K562 (cell line): ENCODE measurements around the gene C11orf65. TPM values are rescaled to one million over a fixed set of nuclear protein-coding genes. Genes with fewer than 3 reads are reported as not detected.

Source experiments
- ATAC-seq: fragments of 200-7000 bp; cut with Tn5 transposase; 3 replicates; pipeline ENCODE4 v1.9.1; 2020; ENCODE audit warnings: moderate library complexity
- BruUV-seq: library from RNA; stranded (reverse); fragments of 400-500 nt; replicated peaks from 2 replicates; lab custom pipeline; 2021; lab: Mats Ljungman, UMichigan
- CTCF ChIA-PET: fragments of 300-600 bp; formaldehyde crosslinking; extraction: SDS; loops from one replicate; lab custom pipeline; 2021; ENCODE audit warnings: low intra/inter-chr PET ratio; lab: Yijun Ruan, JAX
- POLR2A ChIA-PET: fragments of 300-600, 350-650 bp; sonication (Branson Sonifier 250); formaldehyde crosslinking; extraction: SDS; loops from one replicate; lab custom pipeline; 2021; ENCODE audit warnings: antibody characterized with exemption, inconsistent platforms; lab: Yijun Ruan, JAX
- DNase-seq, 4 experiments: peaks; one replicate each; pipeline versions ENCODE4 v3.0.0 to v3.0.0-alpha.2; 2011 to 2018; ENCODE audit warnings: low spot score in 3 of 4, mixed read lengths in 3 of 4; ENCODE audit errors: extremely low read depth in 1 of 4
- FAIRE-seq: peaks from 2 replicates; lab custom pipeline; 2011; peaks lifted over from hg19 to GRCh38; lab: Jason Lieb, UNC
- H2AFZ ChIP-seq: 2 replicates; pipeline ENCODE4 v1.6.0; 2011; ENCODE audit warnings: low read depth, low read length, control low read depth, inconsistent platforms
- H3K27ac ChIP-seq: fragments of 200-600 bp; 3 replicates; pipeline ENCODE4 v1.8.0; 2011; ENCODE audit warnings: low read depth, mild to moderate bottlenecking, control low read depth, inconsistent platforms, low read length, moderate library complexity, mixed read lengths; ENCODE audit errors: extremely low read depth
- H3K27me3 ChIP-seq, 2 experiments: fragments of 300-600 bp in 1 of 2; 2 replicates in 1 of 2; 3 replicates in 1 of 2; pipeline versions ENCODE4 v1.6.0 to v1.8.0; 2011; ENCODE audit warnings: inconsistent platforms in 2 of 2, low read length in 2 of 2, mild to moderate bottlenecking in 1 of 2, mixed read lengths in 1 of 2, moderate library complexity in 1 of 2; ENCODE audit not compliant: control insufficient read depth in 2 of 2, insufficient read depth in 2 of 2
- H3K36me3 ChIP-seq: fragments of 300-600 bp; 3 replicates; pipeline ENCODE4 v1.8.0; 2011; ENCODE audit warnings: mild to moderate bottlenecking, low read length, inconsistent platforms; ENCODE audit not compliant: control insufficient read depth, insufficient read depth
- H3K4me1 ChIP-seq, 2 experiments: fragments of 200-600 bp in 1 of 2; replicated peaks in 1 of 2; 2 replicates in 1 of 2; 3 replicates in 1 of 2; pipeline versions ENCODE4 v1.5.1 to v1.8.0; 2011; ENCODE audit warnings: inconsistent platforms in 2 of 2, low read length in 2 of 2, mild to moderate bottlenecking in 1 of 2, mixed read lengths in 1 of 2, moderate library complexity in 1 of 2; ENCODE audit not compliant: control insufficient read depth in 2 of 2, insufficient read depth in 2 of 2
- H3K4me2 ChIP-seq: 2 replicates; pipeline ENCODE4 v1.6.1; 2011; ENCODE audit warnings: low read length, control low read depth, inconsistent platforms, mixed read lengths; ENCODE audit not compliant: insufficient read depth
- H3K4me3 ChIP-seq: fragments of 200-600 bp; sonication (generic), shearing (Covaris generic); 2 replicates; pipeline ENCODE4 v1.5.1; 2016; ENCODE audit warnings: control low read depth, inconsistent platforms
- H3K79me2 ChIP-seq: fragments of 200-600 bp; 3 replicates; pipeline ENCODE4 v1.8.0; 2011; ENCODE audit warnings: low read length, inconsistent platforms; ENCODE audit not compliant: control insufficient read depth, insufficient read depth
- H3K9ac ChIP-seq, 2 experiments: 2 replicates each; pipeline versions ENCODE4 v1.6.0 to v1.6.1; 2011; ENCODE audit warnings: low read depth in 2 of 2, low read length in 2 of 2, control low read depth in 1 of 2, inconsistent platforms in 1 of 2, mild to moderate bottlenecking in 1 of 2, mixed read lengths in 1 of 2; ENCODE audit not compliant: insufficient read depth in 1 of 2
- H3K9me1 ChIP-seq: one replicate; pipeline ENCODE4 v1.6.0; 2011; ENCODE audit warnings: inconsistent platforms, mild to moderate bottlenecking, low read length, moderate library complexity; ENCODE audit not compliant: control insufficient read depth, insufficient read depth
- H3K9me3 ChIP-seq: replicated peaks from 2 replicates; pipeline ENCODE4 v1.5.1; 2011; ENCODE audit warnings: low read depth, low read length, inconsistent platforms; ENCODE audit not compliant: control insufficient read depth, insufficient read depth
- H4K20me1 ChIP-seq: replicated peaks from 2 replicates; pipeline ENCODE4 v1.6.1; 2011; ENCODE audit warnings: low read length, inconsistent platforms, mixed read lengths; ENCODE audit not compliant: control insufficient read depth, insufficient read depth
- ARID3B ChIP-seq: fragments of 250-450 bp; sonication (Bioruptor Pico); IDR thresholded peaks from 2 replicates; pipeline ENCODE4 v1.4.0; 2020; ENCODE audit warnings: borderline replicate concordance
- E2F1 ChIP-seq: sonication (generic); formaldehyde crosslinking; IDR thresholded peaks from 2 replicates; pipeline ENCODE4 v1.8.1; 2023; ENCODE audit warnings: mild to moderate bottlenecking, missing genetic modification reagents, moderate library complexity
- MBD1 ChIP-seq: fragments of 250-450 bp; sonication (Bioruptor Pico); IDR thresholded peaks from 2 replicates; pipeline ENCODE4 v1.8.0; 2022; ENCODE audit warnings: inconsistent platforms
- SMAD2 ChIP-seq: fragments of 150-350 bp; IDR thresholded peaks from 2 replicates; pipeline ENCODE4 v1.6.1; 2014; ENCODE audit warnings: low read depth, mild to moderate bottlenecking, low read length
- VEZF1 ChIP-seq: fragments of 200-800 bp; sonication (Bioruptor generic); IDR thresholded peaks from 2 replicates; pipeline ENCODE4 v1.6.1; 2017; ENCODE audit warnings: missing genetic modification characterization, missing compliant biosample characterization
- ZNF140 ChIP-seq: fragments of 250-450 bp; sonication (Bioruptor Pico); IDR thresholded peaks from 2 replicates; pipeline ENCODE4 v1.8.0; 2021; ENCODE audit warnings: moderate library complexity, mild to moderate bottlenecking, inconsistent platforms
- ZNF395 ChIP-seq: fragments of 200-800 bp; sonication (Bioruptor generic); IDR thresholded peaks from 2 replicates; pipeline ENCODE4 v1.6.1; 2017; ENCODE audit warnings: missing genetic modification characterization, missing compliant biosample characterization
- ZNF551 ChIP-seq: fragments of 250-450 bp; sonication (Bioruptor Pico); IDR thresholded peaks from 2 replicates; pipeline ENCODE4 v1.5.0; 2021; ENCODE audit warnings: mild to moderate bottlenecking, moderate library complexity
- ZNF561 ChIP-seq: fragments of 450-650 bp; formaldehyde crosslinking; conservative IDR thresholded peaks from 2 replicates; pipeline ENCODE4 v1.4.0; 2020; ENCODE audit warnings: mild to moderate bottlenecking, moderate library complexity
- ZNF740 ChIP-seq, 3 experiments: fragments of 200-800 bp in 1 of 3; sonication (Bioruptor generic) in 1 of 3; sonication (generic) in 1 of 3; formaldehyde crosslinking in 1 of 3; IDR thresholded peaks; 2 replicates each; pipeline versions ENCODE4 v1.6.1 to v1.8.0; 2016 to 2022; ENCODE audit warnings: mild to moderate bottlenecking in 2 of 3, missing compliant biosample characterization in 2 of 3, missing genetic modification characterization in 2 of 3, missing genetic modification reagents in 1 of 3
- WGBS: fragments of 100-300 bp; shearing (Covaris generic); methylation state at CpG from one replicate; pipeline ENCODE4 v1.1.6; 2016; ENCODE audit warnings: low coverage, mixed read lengths; ENCODE audit not compliant: insufficient coverage; ENCODE audit errors: missing lambda C conversion rate; 5-methylcytosine and 5-hydroxymethylcytosine counted together
- in situ Hi-C: fragments of 300-500 bp; cut with MboI; formaldehyde crosslinking; loops from 4 replicates; pipeline ENCODE4 v1.15.0; 2018; ENCODE audit warnings: inconsistent platforms, mixed read lengths
- intact Hi-C: fragments of 100-400 bp; cut with micrococcal nuclease; formaldehyde crosslinking; loops from 2 replicates; pipeline ENCODE4 v1.14.2; 2022
- polyA plus RNA-seq, 8 experiments: library from polyadenylated mRNA; depleted of rRNA in 4 of 8; stranded (reverse) in 5 of 8; unstranded in 3 of 8; fragments of >200 nt; fragmentation: Nextera tagmentation in 2 of 8; fragmentation: Illumina TruSeq in 1 of 8; extraction: Ambion mirVana in 2 of 8; extraction: Trizol in 1 of 8; gene quantifications; 2 replicates each; pipeline versions ENCODE4 v1.2.1 to v1.2.3, GENCODE V29; 2011 to 2014; ENCODE audit warnings: inconsistent platforms in 1 of 8, missing spikeins in 1 of 8
- total RNA-seq, 7 experiments: library from RNA; depleted of rRNA in 6 of 7; stranded (reverse); fragments of >200 nt in 6 of 7; fragmentation: Illumina TruSeq in 2 of 7; extraction: Trizol in 2 of 7; gene quantifications; 2 replicates each; pipeline versions ENCODE4 v1.2.1 to v1.2.3, GENCODE V29; 2011 to 2021; ENCODE audit warnings: low replicate concordance in 1 of 7

Gene C11orf65
- total and polyA plus RNA-seq, 9 of the 15 experiments (the other 6 are each of a cell fraction or from before 2014, with no cell fraction given): 1.0 to 2.1 (median 1.2) TPM

GRCh38 chr11:108508653-108509593 lies 41.6 kb upstream of the C11orf65 start:
- peak; percentile 6 for FAIRE-seq
- peaks cover 23% of the 10 kb centered on the region for H3K36me3 ChIP-seq
- H2AFZ ChIP-seq: no peak overlapping the region
- no TSS peak for BruUV-seq
- WGBS: 45% methylated on average over 3 of the region's 3 CpGs
- no peaks in the 10 kb centered on the region for H3K27me3 ChIP-seq
- H4K20me1 ChIP-seq: no peaks in the 10 kb centered on the region
- in situ Hi-C loops: no loop called here
- intact Hi-C loops: no loop called here
- H3K9me1 ChIP-seq: no peaks in the 10 kb centered on the region
- ATAC-seq: peak; percentile 29; the same call in 1 of the 3 replicates
- no peaks in the 10 kb centered on the region for H3K79me2 ChIP-seq
- CTCF ChIA-PET: no interaction called here
- H3K9me3 ChIP-seq: 0 out of 2 replicates have a peak, but pooled peaks cover 3% of the 10 kb centered on the region
- H3K4me2 ChIP-seq: no peak overlapping the region
- DNase-seq: no peak
- H3K27ac ChIP-seq: no peak overlapping the region; the same call in 2 of the 3 replicates
- POLR2A ChIA-PET: interaction anchor here (1.5 kb wide), 1 partner anchor 129 kb away, joined by 4 read pairs; no protein-coding TSS in a partner anchor
- no peak overlapping the region for H3K9ac ChIP-seq
- no peak overlapping the region for H3K4me3 ChIP-seq
- no peaks in the 10 kb centered on the region; a peak in 1 of 5 replicates for H3K4me1 ChIP-seq
- TF ChIP-seq SMAD2 (no peak), ZNF140 (CRISPR knock-in tag) (no peak), ARID3B (CRISPR knock-in tag) (no peak), VEZF1 (CRISPR knock-in tag) (no peak), ZNF551 (no peak), E2F1 (CRISPR knock-in tag) (no peak), ZNF561 (no peak), ZNF395 (no peak), ZNF740 (CRISPR knock-in tag; IDR thresholded peaks at IDR 0.05) (no peak), ZNF740 (tag; IDR thresholded peaks at IDR 0.05) (no peak), MBD1 (no peak)
